Effector memory CD8-positive, alpha-beta T cell (primary cell): ENCODE measurements around the gene C1orf159.
A peak's percentile ranks its signal among the peaks of the same experiment; 100 is the strongest.
"Not testable (repeated sequence)": the region's sequence is repeated elsewhere in the genome, so short reads cannot be mapped to it uniquely, and the experiment has no call there.

Source experiments
- ATAC-seq: fragments of 150-1000 bp; cut with Tn5 transposase; replicated peaks from 2 replicates; pipeline ENCODE4 v1.10.0; 2021; ENCODE audit warnings: mild to moderate bottlenecking, moderate library complexity
- DNase-seq, 3 experiments: peaks; one replicate each; pipeline ENCODE4 v3.0.0; 2021
- H3K27ac Mint-ChIP-seq, 2 donors: one replicate each; pipeline ENCODE4 v1.8.0; 2022; ENCODE audit warnings: mild to moderate bottlenecking in 2 of 2, mixed read lengths in 2 of 2, moderate library complexity in 2 of 2
- H3K27me3 Mint-ChIP-seq, 2 donors: one replicate each; pipeline ENCODE4 v1.8.0; 2022; ENCODE audit warnings: mixed read lengths in 2 of 2
- H3K36me3 Mint-ChIP-seq: one replicate; pipeline ENCODE4 v1.8.0; 2022; ENCODE audit warnings: mild to moderate bottlenecking, moderate library complexity, mixed read lengths; ENCODE audit not compliant: insufficient read depth
- H3K4me1 Mint-ChIP-seq, 2 donors: one replicate each; pipeline ENCODE4 v1.8.0; 2022; ENCODE audit warnings: low read depth in 2 of 2, mixed read lengths in 2 of 2
- H3K4me3 Mint-ChIP-seq, 2 donors: one replicate each; pipeline ENCODE4 v1.8.0; 2022; ENCODE audit warnings: mild to moderate bottlenecking in 2 of 2, mixed read lengths in 2 of 2, moderate library complexity in 2 of 2
- H3K9me3 Mint-ChIP-seq, 2 donors: one replicate each; pipeline ENCODE4 v1.8.0; 2022; ENCODE audit warnings: mixed read lengths in 2 of 2

C1orf159 gene

DNA sequence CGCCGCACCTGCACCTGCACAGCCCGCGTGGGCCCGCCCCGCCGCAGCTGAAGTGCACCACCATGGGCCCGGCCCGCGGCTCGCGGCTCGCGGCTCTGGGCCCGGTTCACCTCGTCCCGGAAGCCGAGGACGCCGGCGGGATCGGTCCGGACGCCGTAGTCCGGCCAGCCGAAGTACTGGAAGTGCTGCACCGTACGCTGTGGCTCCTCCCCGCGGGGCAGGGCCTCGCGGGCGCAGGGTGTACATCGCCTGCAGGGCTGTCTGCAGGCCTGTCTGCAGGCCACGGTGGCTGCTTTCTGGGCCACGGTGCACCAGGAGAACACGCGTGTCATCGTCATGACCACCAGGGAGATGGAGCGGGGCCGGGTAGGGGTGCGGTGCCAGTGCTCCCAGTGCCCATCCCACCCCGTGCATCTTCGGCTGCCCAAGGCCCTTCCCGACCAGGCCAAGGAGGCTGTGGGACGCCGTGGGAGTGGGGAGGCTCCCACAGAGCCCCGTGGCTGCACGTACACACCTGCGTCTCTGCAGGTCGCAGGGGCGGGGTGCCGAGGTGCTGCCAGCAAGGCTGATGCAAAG is 48.5 kb downstream of the C1orf159 start:
- Mint-ChIP-seq H3K9me3 (no peaks in the 10 kb centered on the region), H3K4me3 (peak overlapping the region in 1 of 2 donors; percentile 38), H3K36me3 (peaks cover 11% of the 10 kb centered on the region), H3K27ac (no peak overlapping the region), H3K4me1 (peaks cover 3 to 10% of the 10 kb centered on the region in 2 donors), H3K27me3 (peaks cover 0 to 18% of the 10 kb centered on the region in 2 donors)
- DNase-seq = no peak
- no peak for ATAC-seq

- ATAC-seq (no peak), DNase-seq (no peak)
- peak overlapping the region in 1 of 2 donors; percentile 15 for H3K4me3 Mint-ChIP-seq
- H3K27ac Mint-ChIP-seq = peak overlapping the region in 1 of 2 donors; percentile 20
- H3K4me1 Mint-ChIP-seq = peaks cover 3 to 10% of the 10 kb centered on the region in 2 donors
- H3K9me3 Mint-ChIP-seq = no peaks in the 10 kb centered on the region
- H3K36me3 Mint-ChIP-seq = peaks cover 11% of the 10 kb centered on the region
- H3K27me3 Mint-ChIP-seq = peaks cover 0 to 18% of the 10 kb centered on the region in 2 donors
Measured at GRCh38 chr1:1066403-1067283, 49.2 kb downstream of the C1orf159 start.

GRCh38 chr1:1065940-1066304 is 50.0 kb downstream of the C1orf159 start:
- ATAC-seq, H3K4me1 Mint-ChIP-seq, DNase-seq, H3K9me3 Mint-ChIP-seq, H3K27ac Mint-ChIP-seq, H3K4me3 Mint-ChIP-seq: not testable (repeated sequence)
- H3K36me3 Mint-ChIP-seq = peaks cover 11% of the 10 kb centered on the region
- H3K27me3 Mint-ChIP-seq = peaks cover 0 to 25% of the 10 kb centered on the region in 2 donors

- DNase-seq (no peak), ATAC-seq (no peak)
- Mint-ChIP-seq H3K4me3 (no peak overlapping the region), H3K27me3 (peaks cover 0 to 30% of the 10 kb centered on the region in 2 donors), H3K4me1 (peaks cover 3 to 10% of the 10 kb centered on the region in 2 donors), H3K27ac (no peak overlapping the region), H3K9me3 (no peaks in the 10 kb centered on the region), H3K36me3 (peaks cover 11% of the 10 kb centered on the region)
Measured at GRCh38 chr1:1065265-1065939, 50.5 kb downstream of the C1orf159 start.

DNA sequence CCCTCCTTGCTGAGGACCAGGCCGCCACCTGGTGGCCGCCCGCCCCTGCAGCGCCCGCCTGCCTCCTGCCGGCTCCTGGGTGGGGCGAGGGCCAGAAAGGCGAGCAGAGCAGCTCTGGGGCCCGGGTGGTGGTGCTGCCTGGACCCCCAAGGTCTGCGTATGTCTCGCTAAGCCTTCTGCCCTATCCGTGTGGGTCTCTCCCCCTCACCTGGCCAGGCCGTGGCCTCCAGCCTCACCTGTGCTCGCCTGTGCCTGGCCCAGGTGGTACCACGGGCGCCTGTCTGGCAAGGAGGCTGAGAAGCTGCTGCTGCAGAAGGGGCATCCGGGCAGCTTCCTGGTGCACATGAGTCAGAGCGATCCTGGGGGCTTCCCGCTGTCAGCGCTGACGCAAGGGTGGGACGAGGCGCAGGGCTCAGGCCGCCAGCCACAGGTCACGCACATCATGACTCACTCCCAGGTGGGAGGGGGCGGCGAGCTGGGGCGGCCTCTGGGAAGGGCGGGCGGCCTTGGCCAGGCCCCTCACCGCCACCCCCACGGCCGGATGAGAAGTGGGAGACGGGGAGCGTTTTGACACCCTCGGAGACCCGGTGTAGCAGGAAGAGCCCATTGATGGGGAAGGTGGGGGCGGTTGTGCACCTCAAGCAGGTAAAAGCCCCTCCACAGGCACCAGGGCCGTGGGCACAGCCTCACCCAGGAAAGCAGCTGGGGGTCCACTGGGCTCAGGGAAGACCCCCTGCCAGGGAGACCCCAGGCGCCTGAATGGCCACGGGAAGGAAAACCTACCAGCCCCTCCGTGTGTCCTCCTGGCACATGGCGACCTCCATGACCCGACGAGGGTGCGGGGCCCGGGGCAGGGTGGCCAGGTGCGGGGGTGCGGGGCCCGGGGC is 51.7 kb downstream of the C1orf159 start:
- Mint-ChIP-seq H3K27ac (peak overlapping the region; percentile 72 to 78), H3K9me3 (no peaks in the 10 kb centered on the region), H3K4me1 (peaks cover 7 to 10% of the 10 kb centered on the region in 2 donors), H3K27me3 (peaks cover 0 to 28% of the 10 kb centered on the region in 2 donors), H3K4me3 (peak overlapping the region; percentile 41 to 48), H3K36me3 (peaks cover 10% of the 10 kb centered on the region)
- peak; percentile 77 for ATAC-seq
- peak; percentile 74 to 75 (median 75) for DNase-seq

DNA sequence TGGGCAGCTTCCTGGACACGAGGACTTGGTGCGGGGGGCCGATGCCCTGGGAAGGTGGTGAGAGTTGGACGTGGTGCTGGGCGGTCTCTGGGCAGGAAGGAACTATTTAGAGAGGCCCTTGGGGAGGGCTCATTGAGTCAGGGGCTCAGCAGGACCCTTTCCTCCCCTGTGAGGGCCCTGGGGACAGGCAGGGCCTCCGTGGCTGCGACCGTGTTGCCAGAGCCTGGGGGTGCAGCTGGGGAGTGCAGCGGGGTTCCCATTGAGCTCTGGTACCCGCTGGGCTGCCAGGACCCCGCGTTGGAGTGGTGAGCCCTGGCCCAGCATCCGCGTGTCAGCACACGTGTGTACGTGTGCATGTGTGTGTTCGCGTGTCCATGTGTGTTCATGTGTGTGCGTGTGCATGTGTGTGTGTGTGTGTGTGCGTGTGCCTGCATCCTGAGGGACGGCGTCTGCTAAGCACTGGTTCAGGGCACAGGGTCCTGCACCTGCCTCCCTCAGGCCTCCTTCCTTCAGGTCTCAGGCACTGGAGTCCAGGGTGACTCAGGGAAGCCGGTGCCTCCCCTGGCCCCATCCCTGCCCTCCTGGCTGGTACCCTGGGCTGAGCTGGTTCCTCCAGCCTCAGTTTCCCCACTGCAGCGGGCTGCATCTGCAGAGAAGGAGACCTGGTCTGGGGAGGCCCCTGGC is 52.5 kb downstream of the C1orf159 start:
- Mint-ChIP-seq H3K36me3 (peaks cover 8% of the 10 kb centered on the region), H3K27ac (peak overlapping the region in 1 of 2 donors; percentile 78), H3K4me1 (peaks cover 12% of the 10 kb centered on the region in 2 donors), H3K4me3 (peak overlapping the region; percentile 27 to 45), H3K27me3 (peaks cover 5 to 34% of the 10 kb centered on the region in 2 donors), H3K9me3 (no peaks in the 10 kb centered on the region)
- DNase-seq (no peak), ATAC-seq (no peak)

- H3K4me3 Mint-ChIP-seq = peak overlapping the region; percentile 27 to 45
- H3K27me3 Mint-ChIP-seq = peaks cover 12 to 43% of the 10 kb centered on the region in 2 donors
- H3K27ac Mint-ChIP-seq = no peak overlapping the region
- H3K36me3 Mint-ChIP-seq = peaks cover 11% of the 10 kb centered on the region
- ATAC-seq (no peak), DNase-seq (no peak)
- peaks cover 12 to 13% of the 10 kb centered on the region in 2 donors for H3K4me1 Mint-ChIP-seq
- no peaks in the 10 kb centered on the region for H3K9me3 Mint-ChIP-seq
Measured at GRCh38 chr1:1062348-1063163, 53.3 kb downstream of the C1orf159 start.

GRCh38 chr1:1061682-1062345 is 54.1 kb downstream of the C1orf159 start:
- no peak for DNase-seq
- no peak overlapping the region for H3K27ac Mint-ChIP-seq
- H3K4me3 Mint-ChIP-seq = no peak overlapping the region
- H3K9me3 Mint-ChIP-seq = no peaks in the 10 kb centered on the region
- H3K36me3 Mint-ChIP-seq = peaks cover 11% of the 10 kb centered on the region
- no peak for ATAC-seq
- peaks cover 12 to 13% of the 10 kb centered on the region in 2 donors for H3K4me1 Mint-ChIP-seq
- H3K27me3 Mint-ChIP-seq = peaks cover 12 to 50% of the 10 kb centered on the region in 2 donors

DNA sequence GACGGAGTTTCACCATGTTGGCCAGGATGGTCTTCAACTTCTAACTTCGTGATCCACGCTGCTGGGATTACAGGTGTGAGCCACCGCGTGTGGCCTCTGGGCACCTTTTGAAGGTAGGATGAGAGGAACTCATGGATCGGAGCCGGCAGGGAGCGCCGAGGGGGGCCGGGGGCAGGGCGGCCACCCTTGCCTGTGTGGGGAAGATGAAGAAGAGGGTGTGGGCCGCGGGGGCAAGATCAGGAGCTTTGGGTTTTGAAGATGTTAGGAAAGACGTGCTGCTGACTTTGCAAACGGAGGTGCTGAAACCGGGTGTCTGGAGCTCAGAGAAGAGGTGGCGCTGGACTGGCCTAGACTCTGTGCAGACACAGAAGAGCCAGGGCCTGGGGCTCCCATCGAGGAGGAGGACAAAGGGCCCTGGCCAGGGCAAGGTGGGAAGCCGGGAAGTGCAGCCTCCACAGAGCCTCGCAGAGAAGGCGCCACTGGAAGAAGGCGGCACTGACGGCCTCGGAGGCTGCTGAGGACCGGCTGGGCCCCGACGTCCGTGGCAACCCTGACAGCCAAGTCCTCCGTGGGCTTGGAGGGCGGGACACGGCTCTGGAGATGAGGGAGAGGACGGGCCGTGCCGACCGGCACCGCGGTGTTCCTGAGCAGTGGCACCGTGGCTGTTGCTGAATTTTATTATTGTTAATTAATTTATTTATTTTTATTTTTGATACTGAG is 55.4 kb downstream of the C1orf159 start:
- DNase-seq = no peak
- peaks cover 8% of the 10 kb centered on the region for H3K36me3 Mint-ChIP-seq
- peaks cover 12 to 60% of the 10 kb centered on the region in 2 donors for H3K27me3 Mint-ChIP-seq
- H3K27ac Mint-ChIP-seq = no peak overlapping the region
- no peaks in the 10 kb centered on the region for H3K9me3 Mint-ChIP-seq
- ATAC-seq = no peak
- peak overlapping the region in 1 of 2 donors; percentile 34 for H3K4me3 Mint-ChIP-seq
- H3K4me1 Mint-ChIP-seq = peaks cover 12 to 13% of the 10 kb centered on the region in 2 donors

- Mint-ChIP-seq H3K27ac (no peak overlapping the region), H3K4me1 (peaks cover 12 to 13% of the 10 kb centered on the region in 2 donors), H3K9me3 (no peaks in the 10 kb centered on the region), H3K27me3 (peaks cover 12 to 60% of the 10 kb centered on the region in 2 donors), H3K36me3 (peaks cover 8% of the 10 kb centered on the region), H3K4me3 (peak overlapping the region in 1 of 2 donors; percentile 34)
- ATAC-seq (peak; percentile 67), DNase-seq (peak; percentile 85 to 93 (median 87))
Measured at GRCh38 chr1:1059494-1060280, 56.2 kb downstream of the C1orf159 start.
